NCI-H446 (cell line): ENCODE data around the gene OSBPL7.
A peak's percentile ranks its signal among the peaks of the same experiment; 100 is the strongest.
"Not testable (repeated sequence)": the region's sequence is repeated elsewhere in the genome, so short reads cannot be mapped to it uniquely, and the experiment has no call there.

Experiments
- DNase-seq, 2 experiments: peaks; one replicate each; lab custom pipeline; 2025; lab: John Stamatoyannopoulos, UW

Gene OSBPL7

DNA sequence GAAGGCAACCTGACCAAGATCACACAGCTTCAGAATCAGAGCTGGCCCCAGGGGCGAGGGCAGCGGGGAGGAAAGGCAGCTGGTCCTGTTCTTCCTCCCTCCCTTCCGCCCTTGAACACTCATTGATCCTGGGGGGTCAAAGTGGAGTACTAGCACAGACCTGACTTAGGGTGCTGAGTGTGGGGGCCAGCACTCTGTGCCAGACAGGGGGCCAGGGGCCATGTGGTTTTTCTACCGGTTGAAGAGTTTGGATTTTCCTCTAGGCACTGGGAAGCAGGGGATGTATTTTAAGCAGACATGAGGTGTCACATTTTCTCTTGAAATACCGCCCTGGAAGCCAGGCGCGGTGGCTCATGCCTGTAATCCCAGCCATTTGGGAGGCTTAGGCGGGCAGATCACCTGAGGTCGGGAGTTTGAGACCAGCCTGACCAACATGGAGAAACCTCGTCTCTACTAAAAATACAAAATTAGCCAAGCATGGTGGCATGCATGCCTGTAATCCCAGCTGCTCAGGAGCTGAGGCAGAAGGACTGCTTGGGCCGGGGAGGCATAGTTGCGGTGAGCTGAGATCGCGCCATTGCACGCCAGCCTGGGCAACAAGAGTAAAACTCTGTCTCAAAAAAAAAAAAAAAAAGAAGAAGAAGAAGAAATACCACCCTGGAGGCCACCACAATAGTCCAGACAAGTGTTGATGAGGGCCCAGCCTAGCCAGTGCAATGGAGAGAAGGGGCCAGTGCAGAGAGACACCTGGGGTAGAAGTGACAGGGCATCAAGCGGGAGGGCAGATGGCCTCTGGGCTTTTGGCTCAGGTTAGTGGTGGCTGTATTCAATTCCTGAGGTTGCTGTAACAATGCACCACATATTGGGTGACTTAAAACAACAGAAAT is 15.3 kb downstream of the OSBPL7 start:
- no peak for DNase-seq

DNA sequence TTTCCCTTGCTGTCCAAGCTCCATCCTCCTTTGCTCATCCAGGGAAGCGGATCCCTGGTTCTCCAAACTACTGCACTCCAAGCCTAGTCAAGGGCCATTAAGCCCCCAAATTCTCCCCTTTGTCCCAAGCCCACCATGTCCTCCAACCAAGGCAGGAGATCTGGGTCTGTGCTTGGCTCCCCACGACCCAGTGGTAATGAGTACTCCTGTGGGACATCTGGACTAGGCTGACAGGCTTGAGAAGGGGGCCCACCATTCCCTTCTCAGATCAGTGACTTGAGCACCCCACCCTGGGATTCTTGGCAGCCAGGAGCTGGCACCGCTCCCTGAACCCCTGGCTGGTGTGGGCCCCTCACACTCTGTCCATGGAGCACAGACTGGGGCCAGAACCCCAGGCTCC is 17.1 kb downstream of the OSBPL7 start:
- DNase-seq: no peak

DNA sequence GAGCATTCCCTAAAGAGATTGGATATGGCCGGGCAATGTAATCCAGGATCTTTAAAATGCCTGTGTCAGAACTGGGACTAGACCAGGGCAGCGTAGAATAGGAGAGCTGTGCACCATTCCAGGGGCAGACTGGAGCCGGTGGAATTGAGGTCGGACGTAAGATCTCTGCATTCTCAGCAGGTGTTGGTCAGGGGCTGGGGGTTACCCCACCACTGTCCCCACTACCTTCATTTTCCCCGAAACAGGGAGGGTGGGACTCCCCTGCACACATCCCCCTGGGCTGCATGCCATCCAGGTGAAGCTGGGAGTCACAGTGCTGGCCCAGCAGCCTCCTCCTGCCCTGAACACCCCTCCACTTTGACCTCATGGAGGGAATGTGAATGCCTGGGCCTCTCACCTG is 17.8 kb downstream of the OSBPL7 start:
- DNase-seq: no peak

DNA sequence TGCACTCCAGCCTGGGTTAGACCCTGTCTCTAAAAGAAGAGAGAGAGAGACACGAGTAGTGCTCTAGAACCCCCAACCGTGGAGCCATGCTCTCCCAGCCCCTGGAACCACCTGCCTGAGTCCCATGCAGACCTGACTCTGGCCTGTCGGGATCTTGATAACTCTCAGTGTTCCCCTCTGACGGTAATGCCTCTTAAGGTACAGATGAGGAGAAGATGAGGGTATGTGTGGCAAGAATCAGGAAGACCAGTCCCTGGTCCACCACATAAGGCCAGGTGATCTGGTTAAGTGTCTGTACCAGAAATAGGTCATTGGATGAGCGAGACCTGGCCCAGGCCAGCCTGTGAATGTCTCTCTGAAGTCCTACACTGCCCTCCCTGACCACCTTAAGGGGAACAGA is 18.4 kb downstream of the OSBPL7 start:
- DNase-seq: no peak

DNA sequence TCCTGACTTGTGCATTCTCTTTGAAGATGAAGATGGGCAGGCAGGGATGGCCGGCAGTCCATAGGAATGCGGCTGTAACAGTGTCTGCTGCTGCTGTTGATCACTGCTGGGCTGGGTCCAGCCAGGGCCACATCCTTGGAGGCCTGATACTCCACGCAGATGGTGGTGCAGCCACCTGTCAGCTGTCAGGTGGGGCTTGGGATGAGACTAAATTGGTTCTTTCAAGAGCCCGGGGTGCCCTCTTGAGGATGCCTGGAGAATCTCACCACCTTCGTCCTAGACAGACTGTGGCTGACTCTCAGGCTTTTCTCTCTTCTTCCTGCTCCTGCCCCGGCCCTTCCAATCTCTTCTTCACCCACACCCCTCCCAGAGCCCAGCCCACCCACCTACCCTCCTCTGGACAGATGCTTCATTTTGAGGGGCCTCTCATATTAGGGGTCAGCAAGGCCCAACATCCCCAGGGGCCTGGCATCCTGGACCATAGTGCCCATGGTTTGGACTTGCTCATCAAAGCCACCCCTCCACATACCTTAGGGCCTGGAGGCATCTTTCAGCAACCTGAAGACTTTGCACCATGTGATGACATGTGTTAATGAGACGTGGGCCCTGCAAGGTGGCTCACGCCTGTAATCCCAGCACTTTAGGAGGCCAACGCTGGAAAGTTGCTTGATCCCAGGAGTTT is 19.1 kb downstream of the OSBPL7 start:
- DNase-seq: peak; percentile 10 to 41

DNA sequence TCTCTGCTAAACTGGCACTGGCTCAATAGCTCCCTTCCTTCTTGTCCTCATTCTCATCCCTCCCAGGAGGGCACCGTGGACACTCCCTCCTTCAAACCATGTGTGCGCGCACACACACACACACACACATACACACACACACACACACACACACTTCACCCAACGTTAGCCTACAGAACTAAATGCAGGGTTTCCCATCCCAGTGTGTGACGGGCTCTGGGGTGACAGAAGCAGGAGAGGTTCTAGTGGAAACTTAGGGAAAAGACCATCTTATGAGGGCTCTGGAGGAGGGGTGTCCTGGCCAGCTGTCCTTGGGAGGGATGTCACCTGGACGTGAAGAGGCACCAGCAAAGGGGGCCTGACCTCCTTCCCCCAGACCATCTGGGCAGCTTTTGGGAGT is 19.7 kb downstream of the OSBPL7 start:
- no peak for DNase-seq

DNA sequence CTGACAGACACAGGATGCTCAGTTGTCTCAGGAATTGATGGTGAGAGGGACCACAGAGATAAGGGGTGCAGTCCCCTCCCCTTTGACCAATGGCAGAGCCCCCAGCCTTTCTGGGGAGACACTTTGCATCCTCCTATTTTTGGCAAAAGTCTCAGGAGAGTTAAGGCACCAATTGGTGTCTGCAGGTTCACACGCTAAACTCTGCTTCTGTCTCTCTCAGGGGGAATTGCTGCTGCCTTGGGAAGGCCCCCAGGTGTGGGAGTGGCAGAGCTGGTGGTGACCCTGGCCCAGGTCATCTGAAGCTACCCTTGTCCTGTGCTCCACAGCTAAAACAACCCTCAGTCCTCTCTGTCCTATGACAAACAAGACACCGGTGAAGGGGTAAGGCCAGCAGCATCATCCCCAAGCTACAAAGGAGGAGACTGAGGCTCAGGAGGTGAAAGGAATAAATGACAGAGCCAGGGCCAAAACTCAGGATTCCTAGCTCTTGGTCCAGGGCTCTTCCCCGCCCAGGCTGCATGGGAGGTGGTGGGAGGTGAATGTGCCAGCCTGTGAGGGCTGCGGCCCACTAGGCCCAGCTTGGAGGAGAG is 20.3 kb downstream of the OSBPL7 start:
- DNase-seq: no peak

DNA sequence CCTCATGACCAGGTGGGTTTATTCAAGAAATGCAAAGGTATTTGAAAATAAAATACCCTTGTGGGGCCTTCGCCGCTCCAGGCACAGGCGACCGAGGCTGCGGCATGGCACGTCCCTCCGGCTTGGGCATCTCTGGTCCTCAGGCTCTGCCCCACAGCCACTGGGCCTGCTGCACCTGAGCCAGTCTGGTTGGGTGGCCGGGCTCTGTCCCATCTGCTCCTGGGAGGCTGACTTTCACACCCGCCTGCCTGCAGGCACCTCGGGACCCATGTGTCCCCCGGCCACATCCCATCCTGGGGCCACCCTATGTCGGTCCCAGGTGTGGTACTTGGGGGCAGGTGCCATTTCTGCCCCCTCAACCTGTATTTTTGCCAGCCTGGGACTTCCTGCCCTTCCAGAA is 20.9 kb downstream of the OSBPL7 start:
- no peak for DNase-seq

DNA sequence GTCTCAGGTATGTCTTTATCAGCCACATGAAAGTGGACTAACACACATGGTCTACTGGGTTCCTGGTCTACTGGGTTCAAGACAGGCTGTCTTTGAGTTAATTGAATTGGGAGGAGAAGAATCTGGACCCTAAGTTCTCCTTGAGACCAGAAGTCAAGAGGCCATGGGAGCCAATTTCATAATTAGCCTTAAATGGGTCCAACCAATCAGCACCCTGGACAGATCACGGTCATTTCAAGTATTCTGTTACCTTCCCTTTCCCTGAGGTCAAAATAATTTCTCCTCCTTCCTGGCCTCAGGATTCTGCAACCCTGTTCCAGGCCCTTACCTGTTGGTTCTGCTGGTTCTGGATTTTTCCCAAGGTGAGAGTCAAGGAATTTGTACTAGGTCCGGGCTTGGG is 23.8 kb downstream of the OSBPL7 start:
- DNase-seq: no peak

DNA sequence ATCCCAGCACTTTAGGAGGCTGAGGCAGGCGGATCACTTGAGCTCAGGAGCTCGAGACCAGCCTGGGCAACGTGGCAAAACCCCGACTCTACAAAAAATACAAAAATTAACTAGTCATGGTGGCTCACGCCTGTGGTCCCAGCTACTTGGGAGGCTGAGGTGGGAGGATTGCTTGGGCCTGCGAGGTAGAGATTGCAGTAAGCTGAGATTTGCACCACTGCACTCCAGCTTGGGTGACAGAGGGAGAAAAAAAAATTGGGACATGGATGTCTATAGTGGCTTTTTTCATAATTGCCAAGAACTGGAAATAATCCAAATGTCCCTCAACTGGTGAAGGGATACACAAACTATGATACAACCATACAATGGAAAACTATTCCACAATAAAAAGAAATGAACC is 28.6 kb downstream of the OSBPL7 start:
- no peak for DNase-seq

DNA sequence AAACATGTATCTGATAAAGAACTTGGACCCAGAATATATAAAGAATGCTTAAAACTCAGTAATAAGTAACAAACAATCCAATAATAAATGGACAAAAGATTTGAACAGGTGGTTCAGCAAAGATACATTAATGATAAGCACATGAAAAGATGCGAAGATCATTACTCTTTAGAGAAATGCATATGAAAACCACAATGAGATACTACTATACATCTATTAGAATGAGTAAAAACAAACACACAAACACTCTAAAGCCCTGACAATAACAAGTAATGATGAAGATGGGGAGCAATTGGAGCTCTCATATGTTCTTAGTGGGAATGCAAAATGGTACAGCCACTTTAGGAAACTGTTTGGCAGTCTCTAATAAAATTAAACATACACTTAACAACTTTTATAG is 29.1 kb downstream of the OSBPL7 start:
- no peak for DNase-seq

DNA sequence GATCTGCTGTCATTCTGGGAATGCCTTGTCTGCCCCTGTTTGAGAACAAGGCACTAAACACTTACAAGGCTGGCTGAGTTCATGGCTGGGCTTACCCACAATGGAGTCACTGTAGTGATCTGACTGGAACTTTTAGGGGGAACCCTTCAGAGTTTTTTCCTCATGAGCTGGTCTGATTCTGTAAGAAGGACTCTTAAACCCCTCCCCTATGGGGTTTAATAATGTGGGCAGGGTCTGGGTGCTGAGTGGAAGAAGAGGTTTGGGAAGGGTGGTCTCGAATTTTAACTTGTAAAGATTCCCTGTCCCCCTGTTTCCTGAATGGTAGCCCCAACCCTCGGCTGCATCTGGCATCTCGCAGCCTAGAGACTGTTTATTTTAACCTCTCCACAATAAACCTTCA is 30.6 kb downstream of the OSBPL7 start:
- DNase-seq: no peak

DNA sequence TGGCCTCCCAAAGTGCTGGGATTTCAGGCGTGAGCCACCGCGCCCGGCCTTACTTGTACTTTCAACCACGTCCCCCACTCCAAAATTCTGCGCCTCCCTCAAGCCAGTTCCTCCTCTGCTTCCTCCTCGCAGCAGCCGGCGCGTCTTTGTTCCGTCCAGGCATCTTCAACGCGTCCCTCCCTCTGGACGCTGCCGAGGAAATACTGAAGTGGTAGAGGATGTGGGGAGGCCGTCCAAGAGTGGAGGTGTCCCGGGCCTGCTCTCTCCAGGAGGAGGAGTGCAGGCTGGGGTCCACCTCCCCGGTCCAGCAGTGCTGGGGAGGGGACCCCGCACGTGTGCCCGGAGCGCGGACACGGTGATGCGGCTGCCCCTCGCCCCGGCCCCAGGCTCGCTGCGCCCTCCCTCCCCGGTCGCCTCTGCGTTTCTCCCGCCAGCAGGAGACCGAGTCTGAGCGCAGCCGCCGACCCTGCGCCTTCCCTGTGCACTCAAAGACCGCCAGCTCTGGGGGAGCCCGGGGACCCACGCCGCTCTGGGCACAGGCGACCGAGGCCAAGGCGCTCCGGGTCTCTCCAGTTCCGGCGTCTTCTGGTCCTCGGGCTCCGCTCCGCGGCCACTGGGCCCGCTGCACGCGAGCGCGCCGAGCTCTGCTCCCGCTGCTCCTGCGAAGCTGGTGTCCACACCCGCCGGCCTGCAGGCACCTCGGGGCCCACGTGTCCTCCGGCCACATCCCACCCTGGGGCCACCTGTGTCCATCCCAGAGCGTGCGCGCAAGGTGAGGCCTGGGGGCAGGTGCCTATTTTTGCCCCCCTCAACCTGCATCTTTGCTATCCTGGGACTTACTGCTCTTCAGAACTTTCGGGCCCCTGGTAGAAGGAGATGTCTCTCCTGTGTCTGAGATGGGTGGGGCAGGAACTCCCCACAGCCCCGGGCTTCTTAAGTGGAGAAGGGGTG is 31.7 kb downstream of the OSBPL7 start:
- DNase-seq: peak in 1 of 2 experiments; percentile 39

DNA sequence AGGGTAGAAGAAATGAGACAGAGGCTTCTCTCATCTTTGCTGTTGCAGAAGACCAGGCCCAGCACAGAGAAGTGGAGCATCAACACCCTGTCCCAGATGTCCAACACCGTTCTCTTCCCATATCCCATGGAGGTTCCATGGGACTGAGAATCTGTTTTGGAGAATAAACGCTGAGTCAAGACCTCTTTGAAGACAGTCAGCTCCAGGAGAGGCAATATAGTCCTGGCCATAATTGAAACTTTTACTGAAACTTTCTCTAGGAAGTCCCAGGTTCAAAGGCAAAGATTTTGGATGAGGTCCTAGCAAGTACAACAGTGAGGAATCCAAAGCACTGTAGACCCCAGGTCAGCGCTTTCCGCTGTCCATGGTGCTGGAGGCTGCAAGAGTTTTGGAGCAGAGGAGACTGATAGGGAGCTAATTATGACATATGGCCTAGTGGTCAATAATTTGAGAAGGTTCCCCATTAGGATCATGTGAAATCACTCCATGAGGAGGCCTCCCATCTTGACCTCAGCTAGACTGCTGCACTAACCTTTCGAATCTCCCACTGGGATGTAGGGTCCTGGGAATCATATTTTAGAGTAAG is 36.0 kb downstream of the OSBPL7 start:
- DNase-seq: no peak

DNA sequence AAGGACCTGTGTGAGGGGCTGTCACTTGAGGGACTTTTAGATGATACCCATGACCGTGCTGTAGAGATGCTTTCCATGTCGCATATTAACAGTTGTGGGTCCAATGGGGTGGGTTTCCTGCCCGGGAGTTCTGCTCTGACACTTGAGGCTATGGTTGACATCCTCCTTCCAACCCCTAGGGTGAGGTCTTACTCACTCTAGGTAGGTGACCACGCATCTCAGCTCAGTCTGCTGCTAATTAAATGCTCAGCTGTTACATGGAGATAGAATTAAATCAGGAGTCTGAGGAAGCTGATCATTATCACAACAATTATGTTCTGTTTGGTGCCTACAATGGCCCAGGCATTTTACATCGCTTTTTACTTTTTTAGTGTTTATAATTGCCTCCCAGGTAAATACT is 40.2 kb downstream of the OSBPL7 start:
- DNase-seq: no peak

DNA sequence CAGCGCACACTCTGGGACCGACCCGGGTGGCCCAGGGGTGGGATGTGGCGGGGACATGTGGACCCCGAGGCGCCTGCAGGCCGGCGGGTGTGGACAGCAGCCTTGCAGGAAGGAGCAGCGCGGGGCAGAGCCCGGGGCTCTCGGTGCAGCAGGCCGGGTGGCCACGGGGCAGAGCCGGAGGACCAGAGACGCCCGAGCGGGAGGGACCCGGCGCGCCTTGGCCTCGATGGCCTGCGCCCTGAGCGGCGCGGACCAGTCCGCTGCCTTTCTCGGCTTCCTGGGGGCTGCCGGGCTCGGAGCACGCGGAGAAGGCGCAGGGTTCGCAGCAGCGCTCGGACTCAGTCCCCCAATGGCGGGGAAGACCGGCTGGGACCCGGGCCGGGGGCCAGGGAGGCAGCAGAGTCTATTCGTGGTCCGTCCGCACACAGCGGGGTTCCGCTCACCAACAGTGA is 43.4 kb downstream of the OSBPL7 start:
- DNase-seq: no peak

DNA sequence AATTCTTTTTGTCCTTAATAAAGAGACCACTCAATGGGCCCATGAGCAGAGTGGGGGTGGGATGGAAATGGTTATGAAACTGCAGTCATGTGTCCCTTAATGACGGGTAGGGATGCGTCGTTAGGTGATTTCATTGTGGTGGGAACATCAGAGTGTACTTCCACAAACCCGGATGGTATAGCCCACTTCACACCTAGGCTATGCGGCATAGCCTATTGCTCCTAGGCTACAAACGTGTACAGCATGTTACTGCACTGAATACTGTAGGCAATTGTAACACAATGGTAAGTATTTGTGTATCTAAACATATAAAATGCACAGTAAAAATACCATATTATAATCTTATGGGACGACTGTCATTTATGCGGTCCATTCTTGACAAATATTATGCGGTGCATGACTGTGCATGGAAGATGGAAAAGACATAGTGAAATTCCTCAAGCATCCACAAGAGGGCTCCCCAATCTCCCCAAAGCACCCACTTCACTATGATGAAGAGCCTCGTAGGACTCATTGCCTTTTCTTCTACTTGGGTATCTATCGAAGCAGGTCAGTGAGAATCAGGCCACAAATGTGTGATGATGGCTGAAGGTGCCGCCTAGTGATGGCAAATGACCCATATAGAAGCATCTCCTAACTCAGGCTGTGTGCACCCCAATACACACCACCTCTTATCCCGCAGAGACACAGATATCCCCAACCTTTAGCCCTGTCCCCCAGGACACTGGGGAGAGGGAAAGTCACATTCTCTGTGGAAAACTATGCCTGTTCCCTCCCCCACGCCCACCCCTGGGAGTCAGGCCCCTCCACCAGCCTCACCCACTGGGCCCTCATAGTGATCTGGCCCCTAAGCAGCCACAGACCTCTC is 45.0 kb downstream of the OSBPL7 start:
- peak in 1 of 2 experiments; percentile 41 for DNase-seq

DNA sequence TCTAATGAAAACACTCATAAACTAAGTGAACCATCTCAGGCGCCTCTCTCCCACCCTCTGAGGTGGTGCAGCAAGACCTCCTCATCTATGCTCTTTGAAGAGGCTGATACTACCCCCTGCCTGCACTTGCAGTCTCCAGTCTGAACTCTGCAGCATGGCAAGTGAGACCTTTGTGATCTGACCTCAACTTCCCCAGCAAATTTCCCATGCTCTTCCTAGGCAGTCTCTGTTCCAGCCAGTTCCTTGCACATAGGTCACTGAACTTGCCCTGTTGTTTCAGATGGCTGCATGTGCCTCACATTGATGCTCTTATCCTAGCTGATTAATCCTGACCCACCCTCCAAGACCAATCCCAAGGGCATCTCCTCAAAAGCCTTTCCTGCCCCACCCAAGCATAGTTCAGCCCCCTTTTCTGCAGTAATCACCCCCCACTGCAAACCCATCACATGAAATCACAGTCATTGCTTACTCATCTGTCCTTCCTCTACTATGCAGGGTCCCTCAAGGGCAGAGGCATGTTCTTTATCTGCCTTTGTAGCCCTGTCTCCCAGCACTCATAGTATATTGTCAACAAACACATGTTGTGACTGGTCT is 46.5 kb downstream of the OSBPL7 start:
- DNase-seq: no peak

DNA sequence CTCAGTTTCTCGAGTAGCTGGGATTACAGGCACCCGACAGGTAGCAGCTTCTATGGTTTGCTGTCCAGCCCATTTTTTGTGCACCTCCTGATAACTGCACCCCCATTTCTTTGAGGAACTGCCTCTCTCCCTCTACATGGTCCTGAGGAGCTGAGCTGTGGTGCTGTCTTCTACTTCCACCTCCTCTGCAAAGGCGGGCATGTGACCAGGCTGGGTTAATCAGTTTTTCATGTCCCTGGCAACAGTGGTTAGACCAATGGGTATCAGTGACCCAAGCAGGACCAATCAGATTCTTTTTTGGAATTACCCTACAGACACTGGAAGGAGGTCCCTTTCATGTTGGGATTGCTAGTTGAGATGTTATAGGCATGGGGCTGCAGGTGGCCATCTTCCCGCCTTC is 47.3 kb downstream of the OSBPL7 start:
- DNase-seq: no peak

DNA sequence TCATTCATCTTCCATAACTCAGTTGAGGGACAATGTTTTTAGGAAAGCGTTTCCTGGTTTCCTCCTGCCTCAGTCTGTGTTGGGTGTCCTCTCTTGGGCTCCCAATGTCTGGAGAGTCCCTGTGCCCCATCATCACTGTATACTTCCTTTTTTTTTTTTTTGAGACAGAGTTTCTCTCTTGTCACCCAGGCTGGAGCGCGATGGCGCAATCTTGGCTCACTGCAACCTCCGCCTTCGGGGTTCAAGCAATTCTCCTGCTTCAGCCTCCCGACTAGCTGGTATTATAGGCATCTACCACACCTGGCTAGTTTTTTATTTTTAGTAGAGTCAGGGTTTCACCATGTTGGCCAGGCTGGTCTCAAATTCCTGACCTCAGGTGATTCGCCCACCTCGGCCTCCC is 47.9 kb downstream of the OSBPL7 start:
- not testable (repeated sequence) for DNase-seq
